ENCODE measurements around the gene PDK2.

The PDK2 gene

GRCh38 chr17:50094753-50095619 is at the start of gene PDK2:
TSS of gene PDK2 (plus strand) at chr17:50095351. CDS start at chr17:50095436, 85 bp downstream.
- peak; percentile 95 for DNase-seq (ENCODE audit: low spot score)

DNA sequence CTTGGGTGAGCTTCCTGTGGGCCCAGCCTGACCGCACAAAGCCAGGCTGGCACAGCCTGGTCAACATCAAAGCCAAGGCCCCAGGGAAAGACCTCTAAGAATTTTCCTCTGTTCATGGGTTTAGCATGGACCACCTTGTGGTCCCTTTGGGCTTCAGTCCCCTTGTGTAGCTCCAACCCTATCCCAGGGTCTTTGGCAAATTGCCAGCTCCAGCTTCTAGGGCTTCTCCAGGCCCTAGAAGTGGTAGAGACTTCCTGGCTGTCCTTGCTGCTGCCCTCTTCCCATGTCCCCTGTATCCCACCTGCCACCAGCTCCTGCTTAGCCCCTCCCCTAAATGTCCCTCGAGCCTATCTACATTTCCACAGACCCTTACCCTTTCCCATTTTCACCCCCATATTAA is 49.0 kb upstream of the PDK2 start:
- no peak for DNase-seq (ENCODE audit: low spot score)

DNA sequence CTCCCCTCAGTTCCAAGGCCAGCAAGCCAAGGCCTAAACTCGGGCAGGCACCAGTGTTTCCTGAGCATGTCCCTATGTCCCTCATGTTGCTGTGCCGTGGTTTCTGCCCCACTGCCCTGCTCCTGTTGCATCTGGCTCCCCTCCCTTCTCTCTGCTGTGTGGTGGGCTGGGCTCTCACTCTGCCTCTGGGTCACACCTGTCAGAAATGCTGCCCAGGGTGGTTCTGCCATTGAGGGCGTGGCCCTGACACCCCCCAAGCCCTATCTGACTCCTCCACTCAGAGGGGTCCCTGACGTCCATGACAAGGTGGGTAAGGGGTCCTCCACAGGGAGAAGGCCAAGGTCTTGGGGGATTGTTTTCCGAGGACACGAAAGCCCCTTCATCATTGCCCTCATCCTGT is 48.5 kb upstream of the PDK2 start:
- DNase-seq (ENCODE audit: low spot score): no peak

DNA sequence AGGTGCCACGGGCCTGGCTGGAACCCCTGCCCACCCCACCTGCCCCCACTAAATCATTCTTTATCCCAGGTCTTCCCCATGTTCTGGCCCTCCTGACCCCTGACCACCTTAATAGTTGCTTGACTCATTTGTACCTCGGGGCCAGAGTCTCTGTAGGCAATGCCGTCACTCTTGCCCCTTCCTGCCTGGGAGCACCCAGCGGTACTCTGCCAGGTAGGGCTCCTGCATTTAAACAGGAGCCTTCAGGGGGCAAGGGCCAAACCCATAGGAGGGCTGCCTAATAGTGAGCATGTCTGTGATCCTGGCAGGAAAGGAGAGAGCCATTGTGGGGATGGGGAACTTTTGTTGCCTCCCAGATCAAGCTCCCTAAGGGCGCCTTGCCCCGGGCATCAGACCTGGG is 48.1 kb upstream of the PDK2 start:
- DNase-seq (ENCODE audit: low spot score): no peak

GRCh38 chr17:50047488-50048126 is 47.5 kb upstream of the PDK2 start:
- peak; percentile 75 for DNase-seq (ENCODE audit: low spot score)

- no peak for DNase-seq (ENCODE audit: low spot score)
Measured at GRCh38 chr17:50048146-50048720, 46.9 kb upstream of the PDK2 start.

- no peak for DNase-seq (ENCODE audit: low spot score)
Measured at GRCh38 chr17:50048988-50049387, 46.2 kb upstream of the PDK2 start.

DNA sequence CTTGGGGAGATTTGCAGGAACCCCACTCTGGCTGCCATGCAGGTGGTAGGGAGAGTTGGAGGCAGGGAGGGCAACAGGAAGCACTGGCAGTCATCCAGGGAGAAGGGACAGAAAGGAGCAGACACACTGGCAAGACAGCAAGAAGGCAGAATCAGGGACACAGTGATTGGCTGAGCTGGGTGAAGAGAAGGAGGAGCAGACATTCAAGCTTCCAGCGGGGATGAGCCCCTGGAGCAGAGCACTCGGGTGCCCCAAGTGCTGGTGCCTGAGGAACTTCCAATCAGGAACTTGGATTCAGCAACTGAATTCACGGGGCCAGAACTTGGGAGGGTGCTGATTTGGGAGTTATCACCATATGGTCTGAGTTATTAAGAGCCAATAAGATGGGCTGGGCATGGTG is 45.5 kb upstream of the PDK2 start:
- no peak for DNase-seq (ENCODE audit: low spot score)

DNA sequence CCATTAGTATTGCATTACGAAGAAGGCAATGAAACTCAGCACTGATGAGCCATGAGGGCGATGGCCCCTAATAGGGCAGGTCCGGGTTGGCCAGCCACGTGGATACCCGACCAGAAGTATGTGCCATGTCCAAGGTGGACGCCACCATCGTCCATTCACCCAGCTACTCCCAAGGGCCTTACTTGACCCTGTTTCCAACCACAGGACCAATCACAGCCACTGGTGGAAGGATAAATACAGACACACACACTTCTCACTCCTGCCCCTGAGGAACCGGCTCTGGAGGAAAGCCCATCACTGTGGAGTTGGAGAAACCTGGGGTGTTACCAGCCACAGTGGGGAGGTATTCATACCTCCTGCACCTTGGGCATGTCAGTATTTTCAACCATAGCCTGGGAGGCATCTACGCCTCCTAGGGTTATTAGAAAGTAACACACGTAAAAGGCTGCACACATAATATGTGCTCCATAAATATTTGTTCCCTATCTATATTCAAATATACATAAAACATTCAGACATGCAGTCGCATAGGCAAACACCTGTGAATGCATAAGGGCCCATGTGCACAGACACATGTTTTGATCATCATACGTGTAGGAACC is 44.6 kb upstream of the PDK2 start:
- DNase-seq (ENCODE audit: low spot score): no peak

- DNase-seq (ENCODE audit: low spot score): peak; percentile 89
Measured at GRCh38 chr17:50051082-50051576, 44.0 kb upstream of the PDK2 start.

DNA sequence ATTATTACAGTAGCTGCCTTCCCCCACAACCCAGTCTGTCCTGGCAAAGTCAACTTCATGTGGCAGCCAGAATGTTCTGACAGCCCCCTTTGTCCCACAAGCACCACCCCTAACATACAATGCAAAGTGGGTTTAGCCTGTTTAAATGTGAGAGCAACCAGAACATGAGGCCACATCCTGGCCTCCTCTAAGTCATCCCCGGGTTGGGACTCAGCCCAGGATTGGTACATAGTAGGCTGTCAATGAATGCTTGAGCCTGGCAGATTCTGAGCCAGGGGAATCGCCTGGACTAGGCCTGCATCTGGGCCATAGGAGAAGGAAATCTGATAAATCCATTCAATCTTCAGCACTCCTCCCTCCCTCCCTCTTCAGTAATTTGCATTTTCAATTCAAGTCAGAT is 43.5 kb upstream of the PDK2 start:
- no peak for DNase-seq (ENCODE audit: low spot score)

DNA sequence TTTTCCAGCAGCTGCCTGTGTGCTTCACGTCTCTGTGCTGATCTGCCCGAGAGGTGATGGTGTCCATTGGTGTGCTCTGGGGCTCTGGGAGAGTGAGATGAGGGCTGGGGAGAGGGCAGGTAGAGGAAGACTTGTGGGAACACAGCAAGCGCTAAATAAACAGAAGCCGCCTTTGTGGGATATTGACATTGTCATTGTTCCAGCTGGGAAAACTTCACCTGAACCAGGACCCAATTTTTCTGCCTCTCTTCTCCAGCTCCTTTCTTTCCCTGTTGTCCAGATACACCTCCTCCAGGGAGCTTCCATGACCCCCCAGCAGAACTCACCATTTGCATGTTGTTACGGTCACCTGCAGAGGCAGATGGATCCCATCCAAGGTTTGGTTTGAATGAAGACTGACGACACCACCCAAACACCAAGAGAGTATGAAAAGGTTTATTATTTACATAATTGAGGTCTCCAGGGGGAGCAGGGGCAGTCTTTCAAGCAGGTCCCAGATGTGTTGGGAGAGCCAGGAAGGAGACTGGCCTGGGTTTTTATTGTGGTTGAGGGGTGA is 42.8 kb upstream of the PDK2 start:
- DNase-seq (ENCODE audit: low spot score): no peak

- DNase-seq (ENCODE audit: low spot score): no peak
Measured at GRCh38 chr17:50052822-50053653, 42.1 kb upstream of the PDK2 start.

GRCh38 chr17:50053654-50053960 is 41.5 kb upstream of the PDK2 start:
- DNase-seq (ENCODE audit: low spot score): no peak

GRCh38 chr17:50055055-50055425 is 40.1 kb upstream of the PDK2 start:
- peak; percentile 93 for DNase-seq (ENCODE audit: low spot score)

DNA sequence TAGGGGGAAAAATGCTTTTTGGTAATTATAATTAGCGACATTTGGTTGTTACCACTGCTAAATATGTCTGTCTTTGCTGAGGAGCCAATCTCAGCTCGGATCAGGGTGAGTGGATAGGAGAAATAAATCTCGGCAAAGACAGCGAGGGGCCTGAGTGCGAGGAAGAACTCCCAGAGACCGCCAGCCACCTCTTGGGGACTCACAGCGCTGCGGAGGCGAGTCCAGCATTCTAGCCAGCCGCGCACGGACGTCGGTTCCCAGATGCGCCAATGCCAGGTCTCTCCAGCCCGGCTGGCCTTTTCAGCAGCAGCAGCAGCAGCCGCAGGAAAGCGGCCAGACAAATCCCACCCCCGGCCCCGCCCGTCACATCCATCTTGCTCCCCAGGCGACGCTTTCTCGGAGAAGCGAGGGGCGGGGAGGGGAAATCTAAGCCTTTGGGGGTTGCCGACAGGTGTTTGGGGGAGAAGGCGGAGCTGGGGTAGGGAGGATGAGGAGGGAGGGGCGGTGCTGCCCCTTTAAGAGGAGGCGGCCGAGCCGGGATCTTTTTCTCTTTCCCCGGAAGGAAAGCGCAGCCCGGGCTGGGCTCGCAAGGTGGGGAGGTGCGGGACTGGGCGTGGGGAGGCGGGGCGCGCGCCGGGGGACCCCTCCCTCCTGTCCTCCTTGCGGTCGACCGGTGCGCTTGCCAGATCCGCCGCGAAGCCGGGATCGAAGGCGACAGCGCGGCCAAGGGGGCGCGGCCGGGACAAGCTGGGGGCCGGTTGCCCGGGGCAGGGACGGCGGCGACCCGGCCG is 39.5 kb upstream of the PDK2 start, which contains the start of gene ITGA3:
TSS of gene ITGA3 (plus strand) at position 685 of the 791 bp plus-strand sequence. CDS start 330 bp downstream, outside the sequence.
- DNase-seq (ENCODE audit: low spot score): peak; percentile 92

- DNase-seq (ENCODE audit: low spot score): peak; percentile 84
Measured at GRCh38 chr17:50056217-50056960, 38.8 kb upstream of the PDK2 start.

DNA sequence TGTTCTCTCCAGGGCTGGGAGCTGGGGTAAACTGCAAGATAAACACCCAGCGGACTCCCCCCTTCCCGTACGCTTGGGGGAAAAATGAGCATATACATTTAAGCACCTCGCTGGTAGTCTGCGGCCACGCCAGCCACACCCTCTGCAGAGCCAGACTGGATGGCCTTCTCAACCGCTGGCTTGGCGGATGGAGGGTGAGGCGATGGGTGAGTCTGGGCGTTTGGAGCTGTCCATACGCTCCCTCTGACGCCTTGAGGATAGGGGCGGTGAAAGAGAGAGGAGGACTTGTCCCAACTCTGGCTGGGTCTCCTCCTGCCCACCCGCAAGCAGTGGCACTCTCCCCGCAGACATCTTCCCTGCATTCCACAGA is 38.2 kb upstream of the PDK2 start:
- DNase-seq (ENCODE audit: low spot score): no peak

- no peak for DNase-seq (ENCODE audit: low spot score)
Measured at GRCh38 chr17:50057521-50057991, 37.6 kb upstream of the PDK2 start.

All from SW480 (cell line).